HG02970 (cell line): ENCODE measurements around the gene PLD4.
"Not testable (repeated sequence)": the region's sequence is repeated elsewhere in the genome, so short reads cannot be mapped to it uniquely, and the experiment has no call there.

Experiments used
- ATAC-seq: cut with Tn5 transposase; IDR thresholded peaks from one replicate; pipeline ENCODE4 v1.9.1; 2021; ENCODE audit warnings: mild to moderate bottlenecking, moderate library complexity, moderate number of reproducible peaks; ENCODE audit not compliant: unreplicated experiment, low FRiP score

PLD4 gene

DNA sequence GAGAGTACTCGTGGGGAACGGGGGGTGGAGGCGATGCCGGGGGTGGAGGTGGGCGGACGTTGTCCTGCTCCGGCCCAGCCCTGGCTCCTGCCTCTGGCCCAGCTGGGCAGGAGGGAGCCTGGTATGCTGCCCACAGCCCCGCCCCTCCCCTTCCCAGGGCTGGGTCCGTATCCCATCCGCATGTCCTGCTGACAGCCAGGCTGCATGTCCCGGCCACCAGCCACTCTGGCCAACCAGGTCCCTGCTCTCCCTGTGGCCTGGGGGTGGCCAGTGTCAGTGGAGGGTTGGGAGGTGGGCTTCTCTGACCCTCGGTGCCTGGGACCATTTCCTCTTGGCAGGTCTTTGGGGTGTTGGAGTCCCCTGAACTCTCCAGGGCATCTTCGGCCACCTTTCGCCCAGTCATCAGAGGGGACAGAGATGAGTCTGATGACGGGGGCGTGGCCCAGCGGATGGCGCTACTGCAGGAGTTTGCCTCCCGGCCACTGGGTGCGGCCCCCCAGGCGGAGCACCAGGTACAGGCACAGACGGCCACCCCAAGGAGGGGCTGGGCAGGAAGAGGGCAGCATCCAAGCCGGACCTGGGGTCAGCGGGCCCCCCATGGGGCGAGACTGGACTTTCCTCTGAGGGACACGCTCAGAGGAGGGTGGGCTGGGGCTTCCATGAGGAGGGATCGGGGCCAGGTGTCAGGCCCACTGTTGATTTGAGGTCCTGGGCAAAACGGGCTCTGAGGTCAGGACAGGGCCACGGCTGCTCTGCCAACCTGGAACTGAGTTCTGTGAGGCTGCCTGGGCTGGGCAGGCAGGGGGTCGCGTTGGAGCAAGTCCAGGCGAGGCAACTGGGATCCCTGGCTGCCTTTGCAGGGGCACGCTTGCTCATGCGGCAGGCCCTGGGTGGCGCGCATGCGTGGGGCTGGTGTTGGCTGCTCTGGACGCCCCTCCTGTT is 39.4 kb upstream of the PLD4 start:
- ATAC-seq: no peak

- ATAC-seq: no peak
Measured at GRCh38 chr14:104885973-104886689, 38.5 kb upstream of the PLD4 start.

GRCh38 chr14:104886690-104887622 is 37.7 kb upstream of the PLD4 start:
- no peak for ATAC-seq

DNA sequence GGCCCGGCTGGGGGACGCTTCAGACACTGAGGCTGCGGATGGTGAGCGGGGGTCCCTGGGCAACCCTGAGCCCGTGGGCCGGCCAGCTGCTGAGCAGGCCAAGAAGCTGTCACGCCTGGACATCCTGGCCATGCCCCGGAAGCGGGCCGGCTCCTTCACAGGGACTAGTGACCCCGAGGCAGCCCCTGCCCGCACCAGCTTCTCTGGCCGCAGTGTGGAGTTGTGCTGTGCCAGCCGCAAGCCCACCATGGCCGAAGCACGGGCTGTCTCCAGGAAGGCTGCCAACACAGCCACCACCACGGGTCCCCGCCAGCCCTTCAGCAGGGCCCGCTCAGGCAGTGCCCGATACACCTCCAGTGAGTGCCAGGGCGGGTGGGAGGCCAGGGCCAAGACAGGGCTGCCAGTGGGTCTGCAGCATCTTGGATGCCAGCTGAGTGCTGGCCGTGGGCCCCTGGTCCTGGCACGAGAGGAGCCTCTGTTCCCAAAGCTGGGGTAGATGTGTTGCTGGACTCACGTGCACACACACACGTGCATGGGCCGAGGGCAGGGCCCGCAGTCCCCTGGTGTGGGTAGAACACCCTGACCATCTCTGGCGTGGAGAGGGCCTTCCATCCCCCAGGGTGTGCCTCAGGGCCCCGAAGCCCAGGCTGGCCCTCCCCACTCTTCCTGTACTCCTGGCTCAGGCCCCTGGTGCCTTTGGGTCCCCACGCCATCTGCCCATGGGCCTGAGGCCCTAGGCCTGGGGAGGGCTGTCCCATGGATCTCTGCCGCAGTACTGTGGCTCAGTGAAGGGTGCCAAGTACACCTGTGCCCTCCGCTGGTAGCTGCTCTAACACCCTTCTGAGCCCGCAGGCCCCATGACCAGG is 36.8 kb upstream of the PLD4 start:
- no peak for ATAC-seq

- ATAC-seq: no peak
Measured at GRCh38 chr14:104888489-104889374, 35.9 kb upstream of the PLD4 start.

GRCh38 chr14:104889375-104889757 is 35.3 kb upstream of the PLD4 start:
- ATAC-seq: no peak

DNA sequence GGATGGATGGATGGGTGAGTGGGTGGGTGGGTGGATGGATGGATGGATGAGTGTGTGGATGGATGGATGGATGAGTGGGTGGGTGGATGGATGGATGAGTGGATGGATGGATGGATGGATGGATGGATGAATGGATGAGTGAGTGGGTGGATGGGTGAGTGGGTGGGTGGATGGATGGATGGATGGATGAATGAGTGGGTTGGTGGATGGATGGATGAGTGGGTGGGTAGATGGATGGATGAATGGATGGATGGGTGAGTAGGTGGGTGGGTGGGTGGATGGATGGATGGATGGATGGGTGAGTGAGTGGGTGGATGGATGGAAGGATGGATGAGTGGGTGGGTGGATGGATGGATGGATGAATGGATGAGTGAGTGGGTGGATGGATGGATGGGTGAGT is 34.4 kb upstream of the PLD4 start:
- not testable (repeated sequence) for ATAC-seq

- no peak for ATAC-seq
Measured at GRCh38 chr14:104891121-104891551, 33.5 kb upstream of the PLD4 start.

DNA sequence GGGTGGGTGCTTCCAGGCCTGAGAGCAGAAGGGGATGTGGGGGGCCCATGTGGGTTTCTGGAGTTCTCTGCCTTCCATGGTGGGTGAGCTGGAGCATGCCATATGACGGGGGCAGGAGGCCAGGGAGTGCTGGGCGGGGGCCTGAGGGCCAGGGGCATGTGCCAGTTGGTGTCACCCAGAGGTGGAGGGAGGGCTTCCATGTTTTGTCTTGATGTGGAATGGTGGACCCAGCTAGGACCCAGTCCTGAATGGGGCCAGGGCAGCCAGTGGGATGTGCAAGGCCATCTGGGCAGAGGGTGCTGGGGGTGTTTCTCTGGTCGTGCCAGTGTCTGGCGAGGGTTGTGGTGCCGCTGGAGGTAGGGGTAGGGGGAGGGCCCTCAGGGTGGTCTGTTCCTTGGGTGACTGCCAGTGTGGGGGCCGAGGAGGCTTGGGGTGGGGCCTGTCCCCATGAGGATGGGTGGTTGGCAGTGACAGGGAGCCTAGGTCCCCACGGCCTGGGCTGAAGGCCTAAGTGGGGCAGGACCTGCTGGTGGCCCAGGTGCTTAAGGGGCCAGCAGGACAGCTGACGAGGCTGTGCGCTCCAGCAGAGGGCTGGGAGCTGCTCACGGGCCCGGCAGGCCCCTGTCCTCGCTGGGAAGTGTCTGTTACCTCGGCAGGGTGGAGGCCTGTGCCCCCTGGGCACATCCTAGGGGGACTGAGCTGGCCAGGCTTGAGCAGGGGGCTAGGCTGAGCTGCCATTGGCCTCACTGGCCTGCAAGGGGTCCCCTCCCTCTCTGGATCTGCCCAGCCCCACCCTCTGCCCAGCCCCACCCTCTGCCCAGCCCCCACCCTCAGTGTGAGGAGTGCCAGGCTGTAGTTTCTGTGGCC is 32.8 kb upstream of the PLD4 start:
- ATAC-seq: no peak

GRCh38 chr14:104892531-104893434 is 31.9 kb upstream of the PLD4 start:
- ATAC-seq: no peak

DNA sequence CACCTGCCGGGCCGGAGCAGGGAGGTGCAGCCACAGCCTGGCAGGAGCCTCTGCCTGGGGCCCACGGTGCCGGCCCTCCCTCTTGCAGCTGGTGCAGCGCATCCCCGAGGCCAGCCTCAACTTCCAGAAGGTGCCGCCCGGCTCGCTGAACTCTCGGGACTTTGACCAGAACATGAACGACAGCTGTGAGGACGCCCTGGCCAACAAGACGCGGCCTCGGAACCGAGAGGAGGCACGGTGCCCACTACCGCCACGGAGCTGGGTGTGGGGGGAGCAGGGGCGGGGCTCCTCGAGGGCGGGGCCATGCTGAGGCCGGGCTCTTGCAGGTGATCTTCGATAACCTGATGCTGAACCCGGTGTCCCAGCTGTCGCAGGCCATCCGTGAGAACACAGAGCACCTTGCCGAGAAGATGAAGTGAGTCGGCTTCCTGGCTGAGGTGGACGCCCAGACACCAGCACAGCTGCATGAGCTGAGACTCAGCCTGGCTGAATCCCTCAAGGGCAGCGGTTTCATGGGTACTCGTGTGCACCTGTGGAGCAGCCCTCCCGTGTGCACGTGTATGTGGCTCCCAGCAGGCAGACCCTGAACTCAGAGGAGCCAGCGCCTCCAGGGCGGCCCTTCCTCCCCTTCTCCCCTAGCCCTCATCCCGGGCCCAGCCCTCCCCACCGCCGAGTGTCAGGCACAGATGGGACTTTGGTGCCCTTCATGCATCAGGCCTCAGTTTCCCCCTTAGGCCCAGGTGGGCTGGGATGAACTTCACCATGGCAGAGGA is 31.1 kb upstream of the PLD4 start:
- ATAC-seq: no peak

DNA sequence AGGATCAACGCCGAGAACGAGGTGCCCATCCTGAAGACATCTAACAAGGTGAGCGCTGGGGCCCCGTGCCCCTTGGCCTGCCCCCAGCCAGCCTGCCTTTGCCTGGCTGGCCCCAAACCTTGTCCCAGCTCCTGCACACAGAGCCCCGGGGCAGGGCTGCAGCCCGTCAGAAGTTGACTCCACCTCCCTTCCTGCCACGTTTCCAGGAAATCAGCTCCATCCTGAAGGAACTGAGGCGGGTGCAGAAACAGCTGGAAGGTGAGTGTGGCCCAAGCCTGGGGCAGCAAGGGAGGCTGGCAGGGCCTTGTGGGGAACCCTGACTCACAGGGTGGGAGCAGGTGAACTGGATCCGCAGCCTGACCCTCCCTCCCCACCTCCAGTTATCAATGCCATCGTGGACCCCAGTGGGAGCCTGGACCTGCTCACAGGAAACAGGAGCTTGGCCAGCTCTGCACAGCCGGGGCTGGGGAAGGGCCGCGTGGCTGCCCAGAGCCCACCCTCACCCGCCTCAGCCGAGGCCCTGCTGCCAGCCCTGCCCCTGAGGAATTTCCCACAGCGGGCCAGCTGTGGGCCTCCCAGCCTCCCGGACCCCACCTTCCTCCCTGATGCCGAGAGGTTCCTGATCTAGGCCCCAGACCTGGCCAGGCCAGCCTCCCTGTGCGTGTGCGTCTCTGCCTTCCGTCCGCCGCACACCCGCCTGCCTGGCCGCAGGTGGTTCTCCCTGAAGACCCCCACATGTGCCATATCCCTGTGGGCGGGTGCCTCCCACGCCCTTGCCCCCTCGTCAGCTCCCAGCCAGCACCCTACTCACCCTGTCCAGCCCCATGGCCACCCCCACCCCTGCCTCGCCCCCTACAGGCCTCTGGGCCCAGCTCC is 30.1 kb upstream of the PLD4 start:
- no peak for ATAC-seq

- ATAC-seq: no peak
Measured at GRCh38 chr14:104895207-104895785, 29.4 kb upstream of the PLD4 start.

DNA sequence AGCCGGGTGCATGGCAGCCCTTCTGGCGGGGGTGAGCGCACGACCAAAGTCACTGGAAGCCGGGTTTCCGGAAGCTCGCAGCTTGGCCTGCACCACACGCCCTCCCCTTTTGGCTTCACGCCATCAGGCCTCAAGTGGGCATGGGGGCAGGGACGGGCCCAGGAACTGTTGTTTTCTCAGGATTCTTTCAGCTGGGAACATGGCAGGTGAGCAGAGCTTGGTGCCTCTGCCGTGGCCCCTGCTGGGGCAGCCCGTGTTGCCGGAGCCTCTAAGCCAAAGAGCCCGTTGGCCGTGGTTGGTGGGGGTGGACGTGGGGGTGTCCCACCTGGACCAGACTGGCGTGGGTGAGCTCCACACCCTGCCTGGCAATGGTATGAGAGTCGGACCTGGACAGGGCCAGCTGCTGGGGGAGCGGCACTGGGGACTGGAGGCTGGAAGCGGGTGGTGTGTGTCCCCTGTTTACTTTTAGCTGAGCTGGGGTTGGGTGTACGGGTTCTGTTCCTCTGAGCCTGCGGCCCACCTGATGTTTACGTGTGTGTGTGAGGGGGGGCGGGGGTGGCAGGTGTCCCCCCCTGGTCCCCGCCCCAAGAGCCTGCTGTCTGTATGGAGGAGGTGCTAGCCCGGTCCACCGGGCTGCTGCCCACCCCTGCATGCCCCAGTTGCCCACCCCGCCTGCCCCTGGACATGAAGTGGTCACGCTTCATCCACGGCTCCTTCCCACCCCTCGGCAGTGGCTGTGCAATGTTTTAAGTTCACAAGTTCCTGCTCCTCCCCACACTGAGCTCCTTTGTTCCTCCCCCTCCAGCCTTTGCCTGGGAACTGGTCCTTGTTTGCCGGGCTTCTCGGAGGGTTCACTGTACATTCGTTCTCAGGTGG is 28.7 kb upstream of the PLD4 start:
- no peak for ATAC-seq
